H9 (cell line): ENCODE data around the gene TRPM4. TPM values are rescaled to one million over a fixed set of nuclear protein-coding genes. Genes with fewer than 3 reads are reported as not detected.
A peak's percentile ranks its signal among the peaks of the same experiment; 100 is the strongest.

Experiments used
- DNase-seq: peaks from one replicate; pipeline ENCODE4 v3.0.0-alpha.2; 2017
- H2AFZ ChIP-seq: one replicate; pipeline ENCODE4 v1.6.1; 2013; ENCODE audit warnings: mild to moderate bottlenecking, low read length, control low read depth, moderate library complexity
- H2AK5ac ChIP-seq: 2 replicates; pipeline ENCODE4 v1.6.1; 2013; ENCODE audit warnings: low read length, control low read depth, mixed read lengths; ENCODE audit not compliant: insufficient read length
- H2BK120ac ChIP-seq: one replicate; pipeline ENCODE4 v1.6.1; 2013; ENCODE audit warnings: low read depth, mild to moderate bottlenecking, low read length, control low read depth, inconsistent platforms; ENCODE audit not compliant: poor library complexity, severe bottlenecking
- H2BK12ac ChIP-seq: 2 replicates; pipeline ENCODE4 v1.6.1; 2013; ENCODE audit warnings: low read length, control low read depth, mixed read lengths, low read depth; ENCODE audit not compliant: insufficient read length
- H2BK15ac ChIP-seq: 2 replicates; pipeline ENCODE4 v1.6.1; 2013; ENCODE audit warnings: low read depth, low read length, control low read depth
- H2BK20ac ChIP-seq: one replicate; pipeline ENCODE4 v1.6.1; 2013; ENCODE audit warnings: low read depth, mild to moderate bottlenecking, low read length, control low read depth, inconsistent platforms; ENCODE audit not compliant: poor library complexity, severe bottlenecking
- H2BK5ac ChIP-seq: 2 replicates; pipeline ENCODE4 v1.6.1; 2013; ENCODE audit warnings: low read length, control low read depth, mixed read lengths; ENCODE audit not compliant: insufficient read length
- H3K14ac ChIP-seq: 2 replicates; pipeline ENCODE4 v1.6.1; 2013; ENCODE audit warnings: low read length, control low read depth; ENCODE audit not compliant: insufficient read depth
- H3K18ac ChIP-seq: 2 replicates; pipeline ENCODE4 v1.6.1; 2013; ENCODE audit warnings: low read depth, mild to moderate bottlenecking, mixed read lengths, low read length, control low read depth; ENCODE audit not compliant: insufficient read length
- H3K23ac ChIP-seq: 2 replicates; pipeline ENCODE4 v1.6.1; 2013; ENCODE audit warnings: low read length, control low read depth, mixed read lengths, low read depth; ENCODE audit not compliant: insufficient read length
- H3K23me2 ChIP-seq: 2 replicates; pipeline ENCODE4 v1.6.1; 2013; ENCODE audit warnings: low read depth, mild to moderate bottlenecking, mixed read lengths, low read length, control low read depth; ENCODE audit not compliant: insufficient read length, poor library complexity, severe bottlenecking
- H3K27ac ChIP-seq: 2 replicates; pipeline ENCODE4 v1.5.1; 2013; ENCODE audit warnings: low read length, control low read depth, mixed read lengths, low read depth; ENCODE audit not compliant: insufficient read length
- H3K27me3 ChIP-seq: 2 replicates; pipeline ENCODE4 v1.6.1; 2013; ENCODE audit warnings: low read length, control low read depth, inconsistent platforms; ENCODE audit not compliant: insufficient read depth
- H3K4ac ChIP-seq: 2 replicates; pipeline ENCODE4 v1.6.1; 2013; ENCODE audit warnings: low read depth, mild to moderate bottlenecking, control low read depth, inconsistent platforms, low read length, moderate library complexity
- H3K4me1 ChIP-seq: 2 replicates; pipeline ENCODE4 v1.6.1; 2013; ENCODE audit warnings: low read length, control low read depth, inconsistent platforms; ENCODE audit not compliant: insufficient read depth
- H3K4me2 ChIP-seq: 2 replicates; pipeline ENCODE4 v1.6.1; 2013; ENCODE audit warnings: low read length, control low read depth, mixed read lengths; ENCODE audit not compliant: insufficient read length, insufficient read depth
- H3K56ac ChIP-seq: 2 replicates; pipeline ENCODE4 v1.6.1; 2013; ENCODE audit warnings: low read depth, mild to moderate bottlenecking, mixed read lengths, low read length, control low read depth; ENCODE audit not compliant: insufficient read length
- H3K79me1 ChIP-seq: 2 replicates; pipeline ENCODE4 v1.6.1; 2013; ENCODE audit warnings: low read depth, mild to moderate bottlenecking, moderate library complexity, low read length, control low read depth, inconsistent platforms; ENCODE audit not compliant: insufficient read depth, poor library complexity, severe bottlenecking
- H3K79me2 ChIP-seq: 2 replicates; pipeline ENCODE4 v1.6.1; 2013; ENCODE audit warnings: low read length, control low read depth, inconsistent platforms; ENCODE audit not compliant: insufficient read depth
- H3K9ac ChIP-seq: 2 replicates; pipeline ENCODE4 v1.6.1; 2013; ENCODE audit warnings: low read length, control low read depth, mixed read lengths; ENCODE audit not compliant: insufficient read length; ENCODE audit errors: extremely low read depth
- H3K9me3 ChIP-seq: one replicate; pipeline ENCODE4 v1.6.1; 2013; ENCODE audit warnings: low read depth, low read length, inconsistent platforms; ENCODE audit not compliant: control insufficient read depth
- H3T11ph ChIP-seq: one replicate; pipeline ENCODE4 v1.6.1; 2013; ENCODE audit warnings: mild to moderate bottlenecking, low read length, control low read depth, inconsistent platforms
- H4K20me1 ChIP-seq: one replicate; pipeline ENCODE4 v1.6.1; 2013; ENCODE audit not compliant: control insufficient read depth, insufficient read length, insufficient read depth
- H4K5ac ChIP-seq: 2 replicates; pipeline ENCODE4 v1.6.1; 2013; ENCODE audit warnings: low read depth, mild to moderate bottlenecking, mixed read lengths, low read length, control low read depth; ENCODE audit not compliant: insufficient read length
- H4K8ac ChIP-seq: replicated peaks from 2 replicates; pipeline ENCODE4 v1.6.1; 2013; ENCODE audit warnings: low read length, control low read depth, mixed read lengths, low read depth; ENCODE audit not compliant: insufficient read length
- H4K91ac ChIP-seq: 2 replicates; pipeline ENCODE4 v1.6.1; 2013; ENCODE audit warnings: low read depth, mild to moderate bottlenecking, moderate library complexity, mixed read lengths, low read length, control low read depth; ENCODE audit not compliant: insufficient read length
- H3K27ac Mint-ChIP-seq, 3 experiments: 2 replicates in 2 of 3; 3 replicates in 1 of 3; pipeline ENCODE4 v1.8.0; 2020 to 2021; ENCODE audit warnings: mixed read lengths in 3 of 3, mild to moderate bottlenecking in 1 of 3, moderate library complexity in 1 of 3
- H3K27me3 Mint-ChIP-seq: 2 replicates; pipeline ENCODE4 v1.8.0; 2021; ENCODE audit warnings: low read depth, mild to moderate bottlenecking, moderate library complexity, mixed read lengths
- H3K36me3 Mint-ChIP-seq, 3 experiments: 2 replicates in 2 of 3; 3 replicates in 1 of 3; pipeline ENCODE4 v1.8.0; 2020 to 2021; ENCODE audit warnings: low read depth in 3 of 3, mixed read lengths in 3 of 3; ENCODE audit not compliant: insufficient read depth in 1 of 3
- H3K4me1 Mint-ChIP-seq, 2 experiments: 2 replicates each; pipeline ENCODE4 v1.8.0; 2020; ENCODE audit warnings: mixed read lengths in 2 of 2
- H3K4me3 Mint-ChIP-seq, 2 experiments: 2 replicates in 1 of 2; 3 replicates in 1 of 2; pipeline ENCODE4 v1.8.0; 2020 to 2021; ENCODE audit warnings: mild to moderate bottlenecking in 2 of 2, mixed read lengths in 2 of 2, moderate library complexity in 1 of 2
- H3K9me3 Mint-ChIP-seq, 2 experiments: 2 replicates in 1 of 2; 3 replicates in 1 of 2; pipeline ENCODE4 v1.8.0; 2020; ENCODE audit warnings: mild to moderate bottlenecking in 2 of 2, mixed read lengths in 2 of 2, moderate library complexity in 1 of 2
- CTCF ChIP-seq: fragments of 200-600 bp; sonication (generic); conservative IDR thresholded peaks from 3 replicates; pipeline ENCODE4 v1.8.0; 2021; ENCODE audit warnings: antibody characterized with exemption, mild to moderate bottlenecking
- WGBS: extraction: QIAGEN DNeasy Blood & Tissue Kit; methylation state at CpG from one replicate; pipeline ENCODE4 v1.1.7; 2013; ENCODE audit warnings: missing lambda C conversion rate, low lambda C conversion rate, mixed read lengths; ENCODE audit not compliant: insufficient read length; ENCODE audit errors: extremely low coverage; 5-methylcytosine and 5-hydroxymethylcytosine counted together
- total RNA-seq: library from RNA; stranded (reverse); gene quantifications from 2 replicates; pipeline ENCODE4 v1.2.1, GENCODE V29; 2021

TRPM4 gene
- total RNA-seq, 1 experiment from 2014 or later, result 6.9 TPM

- Histone ChIP-seq H3K79me1 (no peaks in the 10 kb centered on the region), H3K9me3 (no peaks in the 10 kb centered on the region), H4K8ac (no peak overlapping the region), H2AK5ac (no peak overlapping the region), H4K5ac (no peak overlapping the region), H3K56ac (no peak overlapping the region), H3K4me2 (peak overlapping the region; percentile 57), H3K79me2 (no peaks in the 10 kb centered on the region), H3K23ac (no peak overlapping the region), H3K23me2 (peaks cover 17% of the 10 kb centered on the region), H2BK5ac (no peak overlapping the region), H3K27me3 (no peaks in the 10 kb centered on the region; the same call in 1 of the 2 replicates), H2AFZ (no peak overlapping the region), H2BK20ac (no peak overlapping the region), H3K27ac (no peak overlapping the region), H4K20me1 (no peaks in the 10 kb centered on the region), H2BK12ac (no peak overlapping the region), H3K14ac (no peak overlapping the region), H2BK15ac (no peak overlapping the region), H3K9ac (no peak overlapping the region), H3K4ac (no peak overlapping the region), H2BK120ac (no peak overlapping the region), H3K4me1 (peaks cover 7% of the 10 kb centered on the region; the same call in 1 of the 2 replicates), H4K91ac (no peak overlapping the region), H3K18ac (no peak overlapping the region), H3T11ph (no peak overlapping the region)
- peaks cover 22 to 56% of the 10 kb centered on the region in 2 experiments for H3K4me1 Mint-ChIP-seq
- WGBS, result no CpG with 5 or more reads among the region's 45 CpGs
- peaks cover 0 to 6% of the 10 kb centered on the region in 2 experiments; a peak in 2 of 5 replicates for H3K9me3 Mint-ChIP-seq
- peak overlapping the region in 1 of 3 experiments; percentile 84; a peak in 4 of 7 replicates for H3K27ac Mint-ChIP-seq
- peaks cover 0 to 15% (median 0%) of the 10 kb centered on the region in 3 experiments; a peak in 4 of 7 replicates for H3K36me3 Mint-ChIP-seq
- no peak for TF ChIP-seq CTCF
- peak; percentile 99 for DNase-seq
- peaks cover 42% of the 10 kb centered on the region for H3K27me3 Mint-ChIP-seq
- peak overlapping the region; percentile 87 to 96 for H3K4me3 Mint-ChIP-seq
Measured at GRCh38 chr19:49151267-49152118, 6.1 kb upstream of the TRPM4 start.
